GM18508 (cell line): ENCODE measurements around the gene ZNF584.

Experiments used
- ATAC-seq: cut with Tn5 transposase; IDR thresholded peaks from one replicate; pipeline ENCODE4 v1.9.1; 2021; ENCODE audit warnings: moderate number of reproducible peaks; ENCODE audit not compliant: insufficient read depth, unreplicated experiment

Gene ZNF584

DNA sequence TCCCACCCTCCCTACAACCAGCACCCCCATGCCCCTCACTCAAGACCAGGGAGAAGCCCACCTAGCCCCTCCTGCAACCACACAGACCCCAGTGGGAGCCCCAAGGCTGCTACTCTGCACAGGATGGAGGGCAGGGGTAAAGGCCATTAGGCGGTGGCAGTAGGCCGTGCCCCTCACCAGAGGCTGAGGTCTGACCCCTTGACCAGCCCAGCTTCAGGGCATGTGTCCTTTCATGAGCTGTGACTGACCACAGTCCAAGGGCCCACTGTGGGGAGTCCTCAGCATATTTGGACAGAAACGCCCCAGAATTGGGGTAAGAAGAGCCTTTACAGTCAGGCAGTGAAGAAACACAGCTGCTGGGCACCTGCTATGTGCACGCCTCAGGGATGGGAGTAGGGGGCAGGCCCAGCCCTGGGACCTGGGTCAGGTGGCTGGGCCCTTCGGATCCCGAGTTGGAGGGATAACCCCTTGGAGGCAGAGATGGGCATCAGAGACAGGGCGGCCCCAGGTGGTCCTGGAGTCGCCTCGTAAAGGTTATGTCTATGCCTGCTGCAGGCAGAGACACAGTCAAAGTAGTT lies 23.0 kb upstream of the ZNF584 start:
- ATAC-seq = no peak

DNA sequence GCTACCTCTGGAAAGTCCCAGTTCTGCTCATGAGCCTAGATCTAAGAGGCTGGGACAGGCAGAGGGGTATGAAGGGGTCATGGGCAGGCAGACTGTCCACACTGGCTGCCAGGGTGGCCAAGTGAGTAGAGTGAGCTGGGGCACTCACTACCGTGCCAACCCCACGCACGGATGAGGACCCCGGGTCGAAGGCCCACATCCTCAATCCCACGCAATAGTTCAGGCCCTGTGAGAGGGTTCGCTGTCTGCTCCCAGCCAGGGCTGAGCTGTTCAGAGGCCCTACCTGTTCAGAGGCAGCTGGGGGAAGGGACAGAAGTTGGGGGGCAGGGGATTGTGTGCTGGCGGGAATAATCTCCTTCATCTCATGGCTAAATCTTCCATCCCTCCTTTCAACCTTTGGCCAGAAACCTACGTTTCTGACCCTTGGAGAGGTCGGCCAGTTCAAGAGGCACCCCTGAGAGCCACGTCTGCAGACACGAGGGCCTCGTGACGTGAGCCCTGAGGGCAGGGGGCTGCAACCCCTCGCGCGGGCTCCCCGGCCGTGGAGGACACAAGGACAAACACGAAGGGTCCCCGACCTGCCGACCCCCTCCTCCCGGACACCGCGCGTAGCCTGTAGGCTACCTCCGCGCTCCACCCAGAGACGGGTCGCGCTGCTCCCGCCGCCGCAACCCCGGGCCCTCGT lies 22.4 kb upstream of the ZNF584 start:
- no peak for ATAC-seq

DNA sequence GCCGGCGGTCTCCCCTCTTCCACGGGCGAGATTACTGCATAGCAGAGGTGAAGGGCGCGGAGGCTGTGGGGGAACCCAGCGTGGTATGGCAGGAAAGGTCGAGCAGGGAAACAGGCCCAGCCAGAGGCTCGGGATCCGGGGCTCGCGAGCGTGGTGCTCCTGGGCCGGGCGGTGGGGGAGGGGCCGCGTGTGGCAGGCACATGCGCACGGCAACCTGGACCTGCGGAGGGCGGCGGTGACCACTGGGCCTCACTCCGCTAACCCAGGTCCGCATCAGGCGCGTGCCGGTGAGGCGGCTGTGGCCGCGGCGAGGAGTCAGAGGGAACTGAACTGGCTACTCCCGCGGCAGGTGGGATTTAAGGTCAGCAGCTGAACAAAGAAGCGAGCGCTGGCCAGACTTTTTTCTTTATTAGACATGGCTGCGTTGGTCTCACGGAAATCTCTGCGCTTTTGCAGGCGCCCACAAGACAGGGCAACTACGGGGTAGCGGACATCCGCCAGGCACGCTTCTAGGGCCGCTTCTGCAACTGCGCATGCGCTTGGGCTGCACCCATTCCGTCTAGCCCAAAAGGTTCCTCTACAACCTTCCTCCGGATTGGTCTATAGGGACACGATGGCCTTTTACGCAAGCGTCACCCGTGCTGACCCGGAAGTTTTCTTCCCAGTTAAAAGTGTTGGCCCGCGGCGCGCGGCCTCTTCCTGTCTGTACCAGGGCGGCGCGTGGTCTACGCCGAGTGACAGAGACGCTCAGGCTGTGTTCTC lies 21.7 kb upstream of the ZNF584 start, which contains the start of gene RPS5:
Gene RPS5 (plus strand): TSS at position 694 of the 762 bp plus-strand sequence. CDS start 869 bp downstream, outside the sequence.
- peak; percentile 75 for ATAC-seq

DNA sequence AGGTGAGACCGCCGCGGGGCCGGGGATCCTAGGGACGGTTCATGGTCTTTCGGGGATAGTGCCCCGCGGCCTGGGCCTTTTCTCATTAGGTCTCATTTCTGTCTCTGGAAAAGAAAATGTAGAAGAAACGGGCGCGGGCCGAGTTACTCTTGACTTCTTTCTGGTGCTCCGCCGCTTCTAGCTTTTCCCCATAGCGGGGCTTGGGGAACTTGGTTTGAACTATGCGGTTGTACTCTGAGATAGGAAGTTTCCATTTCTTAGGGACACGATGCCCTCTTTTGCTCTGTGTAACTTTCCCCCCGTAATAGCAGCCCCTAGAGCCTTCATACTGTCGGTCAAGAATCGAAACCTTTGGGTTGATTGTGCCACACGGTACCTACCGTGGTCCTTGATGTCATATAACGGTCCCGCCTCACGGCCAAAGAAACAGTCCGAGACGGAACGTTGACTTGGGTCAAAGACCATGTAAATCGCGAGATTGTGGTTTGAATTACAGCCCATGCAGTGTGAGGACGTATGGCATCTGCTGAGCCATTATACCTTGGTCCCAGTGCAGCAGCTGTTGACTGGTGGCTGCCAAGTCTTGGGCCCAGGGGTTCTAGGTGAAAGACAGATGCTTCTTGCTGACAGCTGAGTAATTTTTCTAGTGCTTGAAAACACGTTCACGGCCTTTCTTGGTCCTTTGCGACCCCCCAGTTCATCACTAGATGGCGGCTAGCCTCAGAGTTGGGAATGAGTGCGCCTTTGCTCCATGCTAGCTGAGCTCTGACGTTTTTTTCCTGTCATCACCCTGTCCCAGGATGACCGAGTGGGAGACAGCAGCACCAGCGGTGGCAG lies 20.9 kb upstream of the ZNF584 start:
- no peak for ATAC-seq

DNA sequence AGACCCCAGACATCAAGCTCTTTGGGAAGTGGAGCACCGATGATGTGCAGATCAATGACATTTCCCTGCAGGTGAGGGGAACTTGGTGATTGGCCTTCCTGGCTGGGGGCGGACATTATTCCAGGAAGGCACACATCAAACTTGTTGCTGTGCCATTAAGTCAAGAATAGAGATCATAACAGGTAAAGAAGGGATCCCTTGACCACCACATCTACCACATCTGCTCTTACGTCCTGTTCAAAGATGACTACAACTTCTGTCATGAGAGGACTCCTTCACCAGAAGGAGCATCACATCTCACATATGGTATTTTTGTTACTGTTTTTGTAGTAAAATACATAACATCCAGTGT lies 20.3 kb upstream of the ZNF584 start:
- no peak for ATAC-seq

DNA sequence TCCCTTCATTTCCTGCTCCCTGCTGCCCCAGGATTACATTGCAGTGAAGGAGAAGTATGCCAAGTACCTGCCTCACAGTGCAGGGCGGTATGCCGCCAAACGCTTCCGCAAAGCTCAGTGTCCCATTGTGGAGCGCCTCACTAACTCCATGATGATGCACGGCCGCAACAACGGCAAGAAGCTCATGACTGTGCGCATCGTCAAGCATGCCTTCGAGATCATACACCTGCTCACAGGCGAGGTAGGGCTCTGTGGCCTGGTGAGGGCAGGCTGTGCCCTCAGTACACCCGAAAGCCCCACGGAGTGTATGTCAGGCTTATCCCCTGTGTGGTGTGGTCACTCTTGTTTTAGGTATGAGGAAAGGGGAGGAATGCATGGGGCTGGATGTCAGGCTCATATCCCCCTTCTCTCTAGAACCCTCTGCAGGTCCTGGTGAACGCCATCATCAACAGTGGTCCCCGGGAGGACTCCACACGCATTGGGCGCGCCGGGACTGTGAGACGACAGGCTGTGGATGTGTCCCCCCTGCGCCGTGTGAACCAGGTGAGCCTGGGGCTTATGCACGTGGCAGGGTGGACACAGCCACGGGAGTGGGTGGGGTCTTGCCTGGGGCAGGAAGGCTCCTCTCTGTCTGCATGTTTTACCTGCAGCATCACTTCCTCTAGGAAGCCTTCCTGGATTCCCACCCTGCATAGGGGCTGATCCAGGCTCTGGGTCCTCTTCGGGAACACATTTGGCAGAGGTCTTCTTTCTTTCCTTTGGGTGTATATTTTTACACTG lies 15.3 kb upstream of the ZNF584 start:
- ATAC-seq = no peak

DNA sequence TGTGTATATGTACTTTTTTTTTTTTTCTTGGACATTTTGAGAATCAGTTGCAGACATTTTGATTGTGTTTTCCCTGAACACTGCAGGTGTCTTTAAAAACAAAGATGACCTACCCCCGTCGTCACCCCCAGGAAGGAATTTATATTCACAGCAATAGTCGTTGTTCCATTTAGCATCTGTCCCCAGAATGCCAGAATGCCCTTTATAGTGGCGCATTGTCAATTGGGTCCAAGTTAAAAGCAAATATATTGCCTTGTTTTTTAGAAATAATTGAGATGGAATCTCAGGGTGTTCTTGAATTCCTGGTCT lies 14.8 kb upstream of the ZNF584 start:
- no peak for ATAC-seq

DNA sequence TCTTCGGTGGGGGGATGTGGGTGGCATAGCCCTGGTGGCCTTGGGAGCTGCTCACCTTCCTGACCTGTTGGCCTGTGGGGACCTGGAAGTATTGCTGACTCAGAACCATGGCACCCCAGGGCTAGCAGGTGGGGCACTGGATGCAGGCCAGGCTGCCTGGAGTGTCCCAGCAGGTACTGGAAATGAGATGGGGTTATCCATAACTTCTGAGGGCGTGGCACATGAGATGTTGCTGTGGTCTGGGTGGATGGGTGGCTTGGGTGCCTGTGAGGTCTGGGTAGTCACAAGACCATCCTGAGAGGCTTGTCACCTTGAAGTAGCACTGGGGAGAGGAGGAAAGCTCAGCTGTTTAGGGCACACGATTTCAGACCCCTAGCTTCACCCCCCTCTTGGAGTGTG lies 13.6 kb upstream of the ZNF584 start:
- ATAC-seq = no peak

DNA sequence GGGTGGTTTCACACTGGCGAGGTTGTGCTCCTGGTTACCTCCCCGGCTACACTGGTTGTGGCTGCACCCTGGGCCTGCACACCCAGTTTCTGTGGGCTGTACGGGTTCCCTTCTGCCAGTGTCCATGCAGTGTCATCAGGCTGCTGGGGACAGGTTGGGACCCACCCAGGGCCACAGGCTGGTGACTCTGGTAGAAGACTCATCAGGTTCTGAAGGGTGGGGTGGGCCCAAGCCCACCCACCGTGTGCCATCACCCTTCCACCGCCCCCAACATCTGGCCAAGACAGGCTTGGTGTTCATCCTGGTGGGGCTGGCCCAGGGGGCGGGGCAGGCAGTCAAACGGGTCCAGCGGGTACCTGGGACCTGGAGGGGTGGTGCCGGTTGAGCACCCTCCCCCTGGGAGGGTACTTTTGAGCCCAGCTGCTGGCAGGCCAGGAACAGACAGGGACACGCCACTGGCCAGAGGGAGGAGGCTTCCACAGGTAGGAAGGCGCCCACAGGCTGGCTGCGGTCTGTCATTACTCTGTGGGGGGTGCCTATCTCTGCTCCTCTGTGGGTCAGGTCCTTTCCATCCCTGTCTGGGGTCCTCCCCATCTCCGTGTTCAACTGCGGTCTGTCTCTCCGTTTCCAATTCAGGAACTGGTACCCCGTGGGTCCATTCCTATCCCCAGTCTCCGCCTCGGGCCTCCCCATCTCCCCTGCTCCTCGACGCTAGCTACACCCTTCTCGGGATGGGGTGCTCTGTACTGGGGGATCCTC lies 13.1 kb upstream of the ZNF584 start, which contains the start of gene RNF225:
Gene RNF225 (plus strand): TSS at position 437 of the 759 bp plus-strand sequence. CDS start 434 bp downstream, outside the sequence.
- ATAC-seq = no peak

DNA sequence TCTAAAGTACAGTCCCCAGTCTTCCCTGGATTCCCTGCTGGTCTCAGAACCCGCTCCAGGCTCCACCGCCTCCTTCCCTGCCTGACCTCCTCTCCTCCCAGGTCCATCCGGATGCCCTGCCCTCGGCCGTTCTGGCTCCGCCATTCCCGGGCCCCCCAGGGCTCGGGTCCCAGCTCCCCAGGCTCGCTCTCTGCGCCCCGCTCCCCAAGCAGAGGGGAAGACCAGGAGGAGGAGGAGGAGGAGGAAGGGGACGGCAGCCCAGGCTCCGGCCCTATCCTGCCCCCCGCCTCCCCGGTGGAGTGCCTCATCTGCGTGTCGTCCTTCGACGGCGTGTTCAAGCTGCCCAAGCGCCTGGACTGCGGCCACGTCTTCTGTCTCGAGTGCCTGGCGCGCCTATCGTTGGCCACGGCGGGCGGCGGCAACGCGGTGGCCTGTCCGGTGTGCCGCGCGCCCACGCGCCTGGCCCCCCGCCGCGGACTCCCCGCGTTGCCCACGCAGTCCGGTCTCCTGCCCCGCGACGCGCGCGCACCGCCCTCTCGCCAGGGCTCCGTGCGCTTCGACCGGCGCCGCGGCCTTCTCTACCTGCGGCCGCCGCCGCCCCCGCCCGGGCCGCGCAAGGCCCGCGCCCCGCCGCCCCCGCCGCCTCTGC lies 12.3 kb upstream of the ZNF584 start:
- ATAC-seq = no peak

DNA sequence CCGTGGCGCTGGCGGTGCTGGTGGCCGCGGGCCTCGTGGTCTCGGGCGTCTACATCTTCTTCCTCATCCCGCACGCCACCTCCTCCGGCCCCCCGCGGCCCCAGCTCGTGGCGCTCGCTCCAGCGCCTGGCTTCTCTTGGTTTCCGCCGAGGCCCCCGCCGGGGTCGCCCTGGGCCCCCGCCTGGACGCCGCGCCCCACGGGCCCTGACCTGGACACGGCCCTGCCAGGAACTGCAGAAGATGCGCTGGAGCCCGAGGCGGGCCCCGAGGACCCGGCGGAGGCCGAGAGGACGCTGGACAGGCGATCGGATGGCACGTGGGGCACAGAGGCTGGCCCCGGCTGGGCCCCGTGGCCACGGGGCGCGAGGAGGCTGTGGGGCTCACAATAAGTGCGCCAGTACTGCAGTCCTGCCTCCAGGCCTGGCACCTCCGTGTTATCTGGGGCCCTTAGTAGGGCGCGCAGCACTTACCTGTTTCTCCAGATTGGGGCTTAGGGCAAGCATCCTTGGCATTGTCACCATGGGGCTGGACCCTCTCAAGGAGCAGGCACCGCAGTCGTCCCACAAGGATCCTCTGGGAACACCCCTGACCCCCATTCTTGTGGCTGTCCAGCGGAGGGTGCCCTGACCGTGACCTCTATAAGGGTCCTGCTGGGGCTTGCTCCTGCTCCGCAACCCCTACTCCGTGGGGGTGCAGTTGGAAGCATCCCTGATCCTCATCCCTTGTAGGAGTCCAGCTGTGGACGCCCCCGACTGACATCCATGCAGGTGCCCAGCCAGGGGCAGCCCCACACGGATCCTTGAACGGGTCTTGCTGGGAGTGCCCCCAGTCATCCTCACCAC lies 11.5 kb upstream of the ZNF584 start:
- ATAC-seq = no peak

DNA sequence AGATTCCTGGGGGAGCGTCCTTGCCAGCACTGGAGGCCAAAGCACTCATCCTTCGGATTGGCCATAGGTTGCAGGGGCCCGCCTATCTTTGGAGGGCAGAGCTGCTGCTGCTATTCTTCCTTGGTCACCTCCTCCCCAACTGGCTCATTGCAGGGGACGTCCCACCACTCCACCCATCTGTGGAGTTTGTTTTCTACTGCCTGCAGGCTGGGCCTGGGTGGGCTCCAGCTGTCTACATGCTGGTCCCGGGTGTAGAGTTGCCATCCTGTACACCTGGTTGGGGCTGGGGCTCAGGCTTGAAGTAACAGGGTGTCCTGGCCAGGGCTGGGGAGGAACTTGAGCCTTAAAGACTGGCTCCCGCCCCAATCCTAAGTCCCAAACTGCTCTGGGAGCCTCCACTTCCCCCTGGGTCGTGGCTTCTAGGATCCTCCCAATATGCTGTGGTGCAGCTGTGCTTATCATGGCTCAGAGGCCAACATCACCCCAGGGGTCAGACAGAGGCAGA lies 10.9 kb upstream of the ZNF584 start:
- ATAC-seq = no peak

DNA sequence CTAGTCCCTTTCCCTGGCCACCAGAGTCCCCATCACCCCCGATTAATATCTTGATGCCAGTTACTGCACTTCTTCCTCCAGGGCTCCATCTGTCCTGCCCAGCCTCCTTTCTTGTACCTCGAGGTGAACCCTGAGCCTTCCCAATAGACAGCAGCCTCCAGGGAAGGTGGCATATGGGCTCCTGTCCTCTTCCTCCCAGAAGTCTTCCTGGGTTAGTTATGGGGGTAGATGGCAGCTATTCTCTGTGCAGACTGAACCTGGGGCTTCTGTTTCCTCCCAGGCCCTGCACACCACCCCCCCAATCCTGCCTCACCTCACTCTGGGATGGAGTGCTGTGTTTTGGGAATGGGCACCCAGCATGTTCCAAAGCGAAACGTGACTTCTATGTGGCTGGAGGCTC lies 10.4 kb upstream of the ZNF584 start:
- no peak for ATAC-seq

DNA sequence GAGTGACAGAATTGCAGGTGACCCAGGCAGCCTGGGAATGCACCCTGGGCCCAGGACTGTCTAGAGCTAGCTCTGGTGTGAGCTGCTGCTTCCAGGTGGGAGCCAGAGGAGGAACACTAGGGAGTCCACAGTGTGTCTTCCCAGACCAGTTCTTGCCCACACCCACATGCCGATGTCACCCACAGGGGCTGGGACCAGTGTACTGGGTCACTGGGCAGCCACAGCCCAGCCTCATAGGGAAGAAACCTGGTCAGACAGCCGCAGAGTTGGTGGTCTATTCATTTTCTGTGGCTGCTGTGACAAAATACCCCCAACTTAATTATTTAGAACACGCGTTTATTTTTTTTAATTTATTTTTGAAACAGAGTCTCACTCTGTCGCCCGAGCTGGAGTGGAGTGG lies 9.9 kb upstream of the ZNF584 start:
- no peak for ATAC-seq

DNA sequence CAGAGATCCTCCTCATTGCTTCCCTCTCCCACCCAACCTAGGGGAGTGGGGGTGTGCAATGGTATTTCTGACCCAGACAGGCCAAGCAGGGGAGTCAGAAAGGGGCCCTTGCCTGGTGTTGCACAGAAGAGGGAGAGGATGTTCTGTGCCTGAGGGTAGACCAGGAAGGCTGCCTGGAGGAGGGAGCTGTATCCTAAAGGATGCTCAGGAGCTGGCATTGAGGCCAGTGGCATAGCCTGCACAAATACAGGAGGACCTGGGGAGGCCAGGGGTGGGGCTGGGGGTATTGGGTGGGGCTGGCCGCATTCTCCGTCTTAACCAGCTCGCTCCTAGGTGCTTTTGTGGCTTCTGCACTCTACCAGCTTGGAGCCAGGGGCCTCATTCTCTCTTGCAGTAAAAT lies 8.5 kb upstream of the ZNF584 start:
- ATAC-seq = no peak

DNA sequence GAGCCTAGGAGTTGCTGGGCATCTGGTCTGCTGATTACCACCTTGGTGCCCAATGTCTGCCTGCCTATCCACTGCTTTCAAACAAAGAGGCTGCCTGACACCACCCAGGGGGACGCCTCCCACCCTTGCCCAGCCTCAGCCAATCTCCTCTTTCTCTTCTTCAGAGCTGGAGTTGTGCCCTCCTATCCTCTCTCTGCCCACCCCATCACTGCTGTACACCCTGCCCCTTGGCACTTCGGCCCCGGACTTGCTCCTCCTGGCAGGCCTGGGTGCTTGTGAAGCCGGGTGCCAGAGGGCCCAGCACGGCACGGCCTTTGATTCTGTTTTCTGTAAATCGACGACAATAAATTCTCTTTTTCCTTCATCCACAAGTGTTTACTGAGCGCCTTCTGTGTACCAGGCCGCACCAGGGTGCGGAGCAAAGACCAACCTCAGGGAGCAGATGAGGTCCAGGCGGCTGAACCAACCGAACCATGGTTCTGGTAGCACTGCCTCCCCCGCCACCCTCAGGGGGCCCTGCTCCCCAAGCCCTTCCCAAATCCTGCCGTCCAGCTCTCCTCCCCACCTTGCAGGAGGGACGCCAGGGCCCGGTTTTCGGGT lies 8.0 kb upstream of the ZNF584 start:
- no peak for ATAC-seq
